HCT116 (cell line): ENCODE measurements around the gene SAA2. TPM values are rescaled to one million over a fixed set of nuclear protein-coding genes. Genes with fewer than 3 reads are reported as not detected.

Experiments used
- ATAC-seq: fragments of 200-7000 bp; cut with Tn5 transposase; 2 replicates; pipeline ENCODE4 v1.9.1; 2020; ENCODE audit warnings: mild to moderate bottlenecking, moderate library complexity
- BruUV-seq: library from RNA; stranded (reverse); fragments of 400-500 nt; replicated peaks from 2 replicates; lab custom pipeline; 2021; lab: Mats Ljungman, UMichigan
- CTCF ChIA-PET: fragments of 300-600 bp; sonication (Branson Sonifier 250); formaldehyde crosslinking; loops from one replicate; lab custom pipeline; 2021; ENCODE audit warnings: antibody characterized with exemption; lab: Charles Lee
- POLR2A ChIA-PET: fragments of 300-600, 350-600 bp; sonication (Branson Sonifier 250); formaldehyde crosslinking; loops from one replicate; lab custom pipeline; 2021; ENCODE audit warnings: antibody characterized with exemption; lab: Charles Lee
- RAD21 ChIA-PET, 2 experiments: fragments of 300-600 bp; sonication (Branson Sonifier 250); formaldehyde crosslinking; loops; one replicate each; lab custom pipeline; 2023; ENCODE audit warnings: low total read pairs in 2 of 2; ENCODE audit not compliant: uncharacterized antibody in 2 of 2, unreplicated experiment in 2 of 2, low non-redundant PET in 1 of 2; lab: Charles Lee
- DNase-seq: peaks from one replicate; pipeline ENCODE4 v3.0.0-alpha.2; 2010; ENCODE audit warnings: low read depth, low spot score
- H2AFZ ChIP-seq: fragments of 200-600 bp; shearing (Covaris generic), sonication (generic); 2 replicates; pipeline ENCODE4 v1.6.1; 2017; ENCODE audit warnings: low read depth, mixed run types, mixed read lengths, antibody characterized with exemption, low read length; ENCODE audit not compliant: poor library complexity, severe bottlenecking
- H3K27ac ChIP-seq: 2 replicates; pipeline ENCODE4 v1.5.1; 2012; ENCODE audit warnings: low read depth, low read length
- H3K27me3 ChIP-seq: fragments of 200-600 bp; sonication (generic); 2 replicates; pipeline ENCODE4 v1.6.1; 2016; ENCODE audit warnings: mixed run types, low read length, mixed read lengths; ENCODE audit not compliant: insufficient read depth
- H3K36me3 ChIP-seq, 2 experiments: fragments of 200-500 bp in 1 of 2; fragments of 200-600 bp in 1 of 2; sonication (Bioruptor generic) in 1 of 2; sonication (generic) in 1 of 2; 2 replicates each; pipeline versions ENCODE4 v1.5.1 to v1.6.1; 2014 to 2016; ENCODE audit warnings: low read length in 2 of 2, inconsistent platforms in 1 of 2, mixed read lengths in 1 of 2, mixed run types in 1 of 2; ENCODE audit not compliant: insufficient read depth in 2 of 2, control insufficient read depth in 1 of 2
- H3K4me1 ChIP-seq, 2 experiments: fragments of 200-600 bp in 1 of 2; sonication (generic) in 1 of 2; 2 replicates each; pipeline versions ENCODE4 v1.5.1 to v1.6.1; 2012 to 2017; ENCODE audit warnings: low read length in 2 of 2, inconsistent platforms in 1 of 2, mild to moderate bottlenecking in 1 of 2, mixed read lengths in 1 of 2, mixed run types in 1 of 2, moderate library complexity in 1 of 2; ENCODE audit not compliant: insufficient read depth in 2 of 2, control insufficient read depth in 1 of 2
- H3K4me2 ChIP-seq: fragments of 200-600 bp; sonication (generic); 2 replicates; pipeline ENCODE4 v1.6.1; 2017; ENCODE audit warnings: mixed run types, low read length, mixed read lengths
- H3K4me3 ChIP-seq, 2 experiments: fragments of 200-600 bp in 1 of 2; sonication (generic) in 1 of 2; replicated peaks in 1 of 2; 2 replicates each; pipeline ENCODE4 v1.5.1; 2011 to 2016; ENCODE audit warnings: low read length in 2 of 2, control low read depth in 1 of 2, low read depth in 1 of 2, mild to moderate bottlenecking in 1 of 2, mixed read lengths in 1 of 2, mixed run types in 1 of 2
- H3K79me2 ChIP-seq: fragments of 200-600 bp; sonication (generic); 2 replicates; pipeline ENCODE4 v1.6.1; 2017; ENCODE audit warnings: mild to moderate bottlenecking, mixed run types, low read length, moderate library complexity, mixed read lengths; ENCODE audit not compliant: insufficient read depth
- H3K9ac ChIP-seq: fragments of 200-600 bp; sonication (generic); 2 replicates; pipeline ENCODE4 v1.6.1; 2016; ENCODE audit warnings: low read length, mixed read lengths
- H3K9me2 ChIP-seq: fragments of 200-600 bp; sonication (generic), shearing (Covaris generic); 2 replicates; pipeline ENCODE4 v1.6.1; 2017; ENCODE audit warnings: mixed run types, mild to moderate bottlenecking, moderate library complexity; ENCODE audit not compliant: insufficient read depth
- H3K9me3 ChIP-seq, 2 experiments: fragments of 200-500 bp in 1 of 2; fragments of 200-600 bp in 1 of 2; sonication (Bioruptor generic) in 1 of 2; sonication (generic) in 1 of 2; 2 replicates each; pipeline ENCODE4 v1.6.1; 2014 to 2017; ENCODE audit warnings: low read length in 2 of 2, mixed read lengths in 2 of 2, inconsistent platforms in 1 of 2, low read depth in 1 of 2, mild to moderate bottlenecking in 1 of 2, mixed run types in 1 of 2, moderate library complexity in 1 of 2; ENCODE audit not compliant: control insufficient read depth in 1 of 2, insufficient read depth in 1 of 2
- H4K20me1 ChIP-seq: fragments of 200-600 bp; sonication (generic), shearing (Covaris generic); 2 replicates; pipeline ENCODE4 v1.6.1; 2017; ENCODE audit warnings: mixed run types, mild to moderate bottlenecking, moderate library complexity; ENCODE audit not compliant: insufficient read depth
- CEBPB ChIP-seq: IDR thresholded peaks from 2 replicates; pipeline ENCODE4 v1.6.1; 2012; ENCODE audit warnings: low read depth
- POLR2A ChIP-seq: IDR thresholded peaks from 2 replicates; pipeline ENCODE4 v1.7.0; 2011; ENCODE audit warnings: borderline replicate concordance; ENCODE audit not compliant: insufficient read depth, insufficient read length; ENCODE audit errors: extremely low read depth
- SIN3A ChIP-seq: IDR thresholded peaks from 2 replicates; pipeline ENCODE4 v1.6.1; 2012; ENCODE audit warnings: low read depth
- intact Hi-C: fragments of 100-400 bp; cut with micrococcal nuclease; formaldehyde crosslinking; loops from 2 replicates; pipeline ENCODE4 v1.10.0; 2022
- total RNA-seq: library from RNA; stranded (reverse); gene quantifications from one replicate; pipeline ENCODE4 v1.2.1, GENCODE V29; 2021; ENCODE audit not compliant: unreplicated experiment

SAA2 gene
- total RNA-seq, 1 experiment from 2014 or later, result 5.2 TPM

GRCh38 chr11:18239655-18240054 lies 8.8 kb downstream of the SAA2 start:
- TF ChIP-seq CEBPB, result no peak
- TF ChIP-seq POLR2A, result no peak
- RAD21 ChIA-PET, result no interaction called here
- BruUV-seq, result no TSS peak
- Histone ChIP-seq H4K20me1 (no peaks in the 10 kb centered on the region), H3K27me3 (peaks cover 20% of the 10 kb centered on the region), H3K9me2 (no peaks in the 10 kb centered on the region), H3K4me3 (no peak overlapping the region), H3K36me3 (no peaks in the 10 kb centered on the region), H3K4me1 (no peaks in the 10 kb centered on the region), H3K79me2 (no peaks in the 10 kb centered on the region), H2AFZ (no peak overlapping the region), H3K4me2 (no peak overlapping the region), H3K9me3 (no peaks in the 10 kb centered on the region), H3K27ac (no peak overlapping the region), H3K9ac (no peak overlapping the region)
- DNase-seq (no peak), ATAC-seq (no peak)
- intact Hi-C loops, result no loop called here
- POLR2A ChIA-PET, result no interaction called here
- CTCF ChIA-PET, result interaction anchor here (1.0 kb wide), 1 partner anchor 133 kb away, joined by 3 read pairs; the partner anchor contains the start of gene SAAL1

- intact Hi-C loops, result no loop called here
- Histone ChIP-seq H4K20me1 (no peaks in the 10 kb centered on the region), H2AFZ (no peak within 1 kb of the TSS), H3K9ac (no peak within 1 kb of the TSS), H3K27me3 (peaks cover 20% of the 10 kb centered on the region), H3K4me3 (no peak within 1 kb of the TSS), H3K36me3 (no peaks in the 10 kb centered on the region), H3K4me2 (no peak within 1 kb of the TSS), H3K9me3 (no peaks in the 10 kb centered on the region), H3K9me2 (no peaks in the 10 kb centered on the region), H3K79me2 (no peaks in the 10 kb centered on the region), H3K27ac (no peak within 1 kb of the TSS), H3K4me1 (no peaks in the 10 kb centered on the region)
- ChIA-PET POLR2A (no interaction called here), CTCF (no interaction called here), RAD21 (no interaction called here)
- DNase-seq (no peak), ATAC-seq (no peak)
- BruUV-seq, result no TSS peak
- no peak for TF ChIP-seq SIN3A
Measured at GRCh38 chr11:18236664-18237356, 11.7 kb downstream of the SAA2 start, which contains the start of gene SAA4. TSS of gene SAA4 (minus strand) at chr11:18236802. CDS start at chr11:18235926, 876 bp downstream.
